Mesenteric fat pad (tissue), 1 donor: ENCODE results near the gene USP2. TPM values are rescaled to one million over a fixed set of nuclear protein-coding genes. Genes with fewer than 3 reads are reported as not detected.

Experiments
- DNase-seq: peaks from one replicate; pipeline ENCODE4 v3.0.0-alpha.2; 2020; ENCODE audit warnings: low spot score
- long read RNA-seq: library from polyadenylated mRNA; unstranded; transcript quantifications from one replicate; pipeline ENCODE4 v2.0.0, GENCODE V29; 2020
- total RNA-seq: library from RNA; stranded (reverse); fragmentation: NEBNext Ultra II Directional; extraction: Animal tissue kit (Norgen Biotek cat#: 25700); gene quantifications from one replicate; pipeline ENCODE4 v1.2.1, GENCODE V29; 2021
- donor health status: DM: yes; HTN: yes; CAD: no.

USP2 gene
- 4.2 TPM for total RNA-seq
- long read RNA-seq, partial matches to known transcripts, result 5 of 9 reads
- long read RNA-seq, other reads (novel, unspliced or antisense), result 3 of 9 reads

- DNase-seq, result peak; percentile 99
Measured at GRCh38 chr11:119381181-119381988, at the start of gene USP2. TSS of gene USP2 (minus strand) at chr11:119381690. CDS start at chr11:119373480, 8,210 bp downstream.

GRCh38 chr11:119427279-119427678 lies 45.8 kb upstream of the USP2 start:
- peak; percentile 84 for DNase-seq

GRCh38 chr11:119426142-119426541 lies 44.7 kb upstream of the USP2 start:
- no peak for DNase-seq

DNA sequence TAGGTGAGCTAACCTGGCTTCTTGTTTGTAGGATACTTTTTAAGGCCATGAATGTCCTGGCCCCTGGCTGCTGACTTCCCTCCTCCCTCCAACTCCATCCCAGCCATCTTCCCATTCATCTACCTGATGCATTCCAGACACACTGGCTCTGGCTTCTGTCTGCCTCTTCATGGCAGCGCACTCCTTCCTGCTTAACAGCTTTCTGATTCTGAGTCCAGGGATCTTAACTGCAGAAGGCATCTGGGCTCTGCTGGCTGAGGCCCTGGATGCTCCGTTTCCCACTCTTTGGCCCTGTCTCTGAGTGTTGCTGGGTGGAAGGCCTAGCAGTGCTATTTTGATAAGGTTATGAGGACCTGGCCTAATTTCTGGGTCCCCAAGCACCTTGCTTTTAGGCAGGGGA lies 43.3 kb upstream of the USP2 start:
- peak; percentile 57 for DNase-seq

GRCh38 chr11:119424276-119424675 lies 42.8 kb upstream of the USP2 start:
- DNase-seq, result no peak

DNA sequence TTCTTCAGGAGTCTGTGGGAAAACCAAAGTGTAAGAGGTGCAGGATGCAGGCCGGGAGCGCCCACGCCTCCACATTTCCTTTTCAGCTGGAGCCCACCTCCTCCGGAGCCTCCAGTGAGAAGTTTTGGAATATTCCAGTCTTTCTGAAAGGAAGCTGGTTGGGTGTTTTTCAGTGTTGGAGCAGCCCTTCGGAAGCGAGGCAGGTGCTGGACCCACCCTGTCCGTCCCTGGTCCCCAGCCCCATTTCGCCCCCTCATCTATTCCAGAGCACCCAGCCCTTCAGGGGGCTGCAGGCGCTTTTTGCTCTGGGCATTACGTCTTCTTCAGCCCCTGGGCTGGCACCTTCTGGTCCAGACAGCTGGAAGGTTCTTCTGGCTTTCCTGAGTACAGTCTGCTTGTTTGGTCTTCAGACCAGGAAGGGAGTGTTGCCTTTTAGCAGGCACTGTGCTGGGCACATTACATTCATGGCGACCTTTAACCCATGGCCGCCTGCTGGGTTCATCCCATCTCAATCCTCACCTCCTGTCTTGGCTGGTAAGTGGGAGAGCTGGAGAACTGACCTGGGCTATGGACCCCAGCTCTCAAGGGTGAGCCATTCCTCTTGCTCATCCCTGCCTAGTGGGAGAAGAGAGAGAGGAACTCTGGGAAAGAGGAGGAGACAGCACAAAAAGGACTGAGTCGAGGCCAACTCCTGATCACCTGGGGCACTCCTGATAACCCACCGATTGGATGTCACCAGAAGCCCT lies 42.2 kb upstream of the USP2 start:
- peak; percentile 76 for DNase-seq

- peak; percentile 88 for DNase-seq
Measured at GRCh38 chr11:119422809-119423508, 41.5 kb upstream of the USP2 start, which contains the start of gene THY1. TSS of gene THY1 (minus strand) at chr11:119423172. CDS start at chr11:119420905, 2,267 bp downstream.

DNA sequence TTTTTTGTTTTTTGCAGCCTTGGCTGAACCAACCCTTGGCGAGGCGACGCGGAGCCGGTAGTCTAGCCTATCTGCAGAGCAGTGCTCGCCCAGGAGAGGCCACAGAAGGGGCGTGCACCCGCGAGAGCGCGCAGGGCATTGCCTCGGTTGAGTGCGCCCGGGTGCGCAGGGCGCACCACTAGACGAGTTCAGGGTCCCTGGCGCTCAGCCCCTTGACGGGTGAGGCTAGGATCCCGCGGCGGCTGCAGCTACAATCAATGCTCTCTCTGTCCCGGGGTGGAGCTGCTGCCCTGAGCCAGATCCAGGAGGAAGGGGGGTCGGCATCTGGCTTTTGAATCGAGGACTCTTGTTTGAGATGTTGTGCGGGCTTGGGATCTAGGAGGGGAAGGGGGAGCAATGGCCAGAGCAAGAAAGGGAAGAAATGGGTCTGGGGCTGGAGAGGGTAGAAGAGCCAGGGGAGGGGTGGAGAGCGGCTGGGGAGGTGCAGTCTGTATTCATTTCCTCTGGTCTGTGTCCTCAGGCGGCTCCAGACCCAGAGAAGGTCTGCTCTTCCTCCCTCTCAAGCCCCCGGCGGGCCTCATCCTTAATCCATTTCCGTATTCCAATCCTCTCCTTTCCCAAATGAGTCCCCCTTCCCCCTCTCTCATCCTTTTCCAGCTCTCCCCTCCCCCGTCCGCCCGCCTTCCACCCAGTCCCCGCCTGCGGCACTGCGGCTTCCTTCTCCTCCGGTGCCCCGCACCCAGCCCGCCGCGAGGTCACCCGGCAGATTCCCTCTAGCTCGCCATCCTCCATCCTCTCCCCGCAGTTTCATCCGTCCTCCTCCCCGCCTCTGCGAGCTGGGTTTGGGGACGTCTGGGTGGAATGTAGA lies 40.7 kb upstream of the USP2 start:
- peak; percentile 86 for DNase-seq

GRCh38 chr11:119421351-119421750 lies 39.9 kb upstream of the USP2 start:
- DNase-seq, result no peak

- no peak for DNase-seq
Measured at GRCh38 chr11:119420631-119421030, 39.1 kb upstream of the USP2 start.

- DNase-seq, result peak; percentile 47
Measured at GRCh38 chr11:119419834-119420492, 38.5 kb upstream of the USP2 start.

GRCh38 chr11:119419246-119419645 lies 37.8 kb upstream of the USP2 start:
- peak; percentile 51 for DNase-seq

- DNase-seq, result peak; percentile 64
Measured at GRCh38 chr11:119418759-119419158, 37.3 kb upstream of the USP2 start.

DNA sequence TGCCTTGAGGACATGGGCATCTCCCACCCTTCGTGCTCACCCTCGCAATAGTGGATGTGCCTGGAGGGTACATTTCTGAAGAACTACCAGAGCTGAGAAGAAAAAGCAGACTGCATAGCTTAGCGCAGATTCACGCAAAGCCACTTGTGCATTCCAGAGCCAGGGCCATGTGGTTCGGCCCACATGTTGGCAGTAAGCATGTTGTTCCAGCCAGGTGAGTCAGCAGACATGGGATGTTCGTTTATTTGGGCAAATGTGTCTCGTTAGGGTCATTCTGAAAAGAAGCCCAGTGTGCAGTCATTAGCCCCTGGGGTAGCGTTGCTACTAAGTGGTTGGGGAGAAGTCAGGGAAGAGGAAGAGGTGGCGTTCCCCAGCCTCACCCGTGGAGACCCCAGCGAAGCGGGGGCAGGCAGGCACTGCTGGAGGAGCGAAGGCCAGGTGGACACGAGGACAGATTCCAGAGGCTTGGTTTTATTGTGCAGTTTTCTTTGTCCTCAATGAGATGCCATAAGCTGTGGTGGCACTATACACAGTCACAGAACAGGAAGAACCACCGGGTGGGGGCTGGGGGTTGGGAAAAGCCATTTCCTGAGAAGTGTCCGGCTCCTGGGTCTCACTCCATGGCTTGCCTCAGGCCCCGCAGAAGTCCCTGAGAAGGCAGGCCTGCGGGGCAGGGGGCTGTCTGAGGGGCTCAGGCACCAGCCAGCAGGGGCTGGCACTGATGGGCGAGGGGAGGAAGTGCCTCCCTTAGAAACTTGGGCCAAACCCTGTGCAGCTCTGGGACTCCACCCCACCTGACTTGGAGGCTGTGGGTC lies 36.4 kb upstream of the USP2 start:
- peak; percentile 85 for DNase-seq

GRCh38 chr11:119416606-119417580 lies 35.4 kb upstream of the USP2 start:
- peak; percentile 76 for DNase-seq

DNA sequence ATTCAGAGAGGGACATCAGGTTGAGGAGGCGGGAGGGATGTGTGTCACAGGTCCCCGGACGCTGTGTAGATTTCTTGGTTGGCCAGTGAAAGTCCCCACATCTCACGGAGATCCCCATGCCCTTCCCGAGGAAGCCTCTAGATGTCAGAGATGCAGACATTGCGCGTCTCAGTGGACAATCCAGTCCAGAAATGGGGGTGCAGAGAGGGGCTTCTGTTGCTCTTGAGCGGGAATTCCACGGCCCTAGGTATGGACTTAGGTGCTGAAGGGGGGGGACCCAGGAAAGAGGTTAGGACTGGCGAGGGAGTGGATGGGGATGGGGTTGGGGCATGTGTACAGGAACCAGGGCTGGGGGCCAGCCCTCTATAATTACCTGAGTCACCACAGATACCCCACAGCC lies 34.5 kb upstream of the USP2 start:
- peak; percentile 47 for DNase-seq

DNA sequence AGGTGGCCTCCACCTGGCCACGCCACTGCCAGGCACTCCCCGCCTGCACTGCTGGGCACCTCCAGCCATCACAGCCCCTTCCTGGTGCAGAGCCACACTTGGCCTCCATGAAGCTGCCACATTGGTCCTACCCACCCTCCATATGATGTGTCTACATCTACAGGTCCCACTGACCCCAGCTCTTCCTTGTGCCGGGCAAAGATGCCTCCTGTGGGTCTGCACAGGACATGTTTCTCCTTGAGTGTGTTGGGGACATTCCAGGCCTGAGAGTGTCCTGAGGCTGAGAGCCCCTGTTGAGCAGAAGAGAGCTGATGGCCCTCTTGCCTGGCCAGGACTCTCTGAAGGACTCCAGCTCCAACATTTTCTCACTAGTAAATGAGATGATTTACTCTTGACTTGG lies 34.0 kb upstream of the USP2 start:
- no peak for DNase-seq

- no peak for DNase-seq
Measured at GRCh38 chr11:119414734-119415133, 33.2 kb upstream of the USP2 start.
